NCI-H446 (cell line): ENCODE results near the gene ASZ1.
A peak's percentile ranks its signal among the peaks of the same experiment; 100 is the strongest.

Experiments used
- DNase-seq, 2 experiments: peaks; one replicate each; lab custom pipeline; 2025; lab: John Stamatoyannopoulos, UW

The ASZ1 gene

GRCh38 chr7:117401293-117402002 lies 25.8 kb downstream of the ASZ1 start:
- no peak for DNase-seq

DNA sequence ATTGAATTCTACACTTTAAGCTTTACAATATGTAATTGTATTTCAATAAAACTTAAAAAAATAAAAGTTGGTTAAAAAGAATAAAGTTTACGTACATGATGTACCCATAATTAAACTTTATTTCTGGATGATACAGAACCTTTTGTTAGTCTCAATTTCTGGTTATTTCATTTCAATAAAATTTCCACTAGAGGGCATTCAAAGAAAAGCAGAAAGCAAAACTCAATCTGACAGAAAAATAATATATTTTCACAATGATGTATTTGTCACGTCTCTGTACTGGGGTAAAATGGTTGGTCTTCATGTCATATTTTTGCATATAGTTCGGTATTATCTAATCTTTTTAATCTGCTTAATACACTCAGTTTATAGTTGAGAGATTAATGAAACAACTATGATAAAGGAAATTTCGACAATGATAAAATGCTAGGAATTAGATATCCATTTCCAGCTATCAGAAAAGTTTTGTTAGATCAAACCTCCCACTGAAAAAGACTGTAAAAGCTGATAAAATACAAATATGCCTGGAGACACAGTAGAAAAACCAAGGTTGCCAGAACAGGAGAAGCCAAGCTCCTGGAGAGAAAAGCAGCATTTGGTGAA lies 27.4 kb downstream of the ASZ1 start:
- no peak for DNase-seq

GRCh38 chr7:117395743-117396142 lies 31.6 kb downstream of the ASZ1 start:
- no peak for DNase-seq

DNA sequence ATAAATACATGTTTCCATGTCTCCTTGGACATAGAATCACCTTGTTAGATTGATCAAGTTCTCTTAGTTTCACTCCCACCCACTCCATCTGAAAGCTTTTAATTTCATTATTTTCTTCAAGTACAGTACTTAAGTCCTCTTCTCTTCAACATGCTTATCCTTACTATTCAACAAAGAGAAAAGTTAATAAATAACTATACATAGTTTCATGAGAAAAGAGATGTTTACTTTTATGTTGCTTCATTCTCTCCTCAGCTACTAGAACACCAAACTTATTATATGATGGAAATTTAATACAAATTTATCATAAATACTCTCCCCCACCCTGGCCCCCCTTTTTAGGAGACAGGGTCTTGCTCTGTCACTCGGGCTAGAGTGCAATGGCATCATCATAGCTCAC lies 33.5 kb downstream of the ASZ1 start:
- DNase-seq, result no peak

DNA sequence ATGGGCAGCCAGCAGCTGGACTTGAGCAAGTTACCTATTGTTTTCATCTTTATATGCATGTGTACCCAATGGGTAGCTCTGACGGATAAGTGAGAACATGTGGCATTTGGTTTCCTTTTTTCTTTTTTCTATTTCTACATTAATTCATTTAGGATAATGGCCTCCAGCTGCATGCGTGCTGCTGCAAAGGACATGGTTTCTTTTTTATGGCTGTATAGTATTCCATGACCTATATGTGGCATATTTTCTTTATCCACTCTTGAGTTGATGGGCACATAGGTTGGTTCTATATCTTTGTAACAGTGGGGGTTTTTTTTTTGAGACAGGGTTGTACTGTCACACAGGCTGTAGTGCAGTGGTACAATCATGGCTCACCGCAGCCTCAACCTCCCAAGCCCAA lies 37.4 kb downstream of the ASZ1 start:
- no peak for DNase-seq

GRCh38 chr7:117386110-117386706 lies 41.1 kb downstream of the ASZ1 start:
- DNase-seq, result no peak

DNA sequence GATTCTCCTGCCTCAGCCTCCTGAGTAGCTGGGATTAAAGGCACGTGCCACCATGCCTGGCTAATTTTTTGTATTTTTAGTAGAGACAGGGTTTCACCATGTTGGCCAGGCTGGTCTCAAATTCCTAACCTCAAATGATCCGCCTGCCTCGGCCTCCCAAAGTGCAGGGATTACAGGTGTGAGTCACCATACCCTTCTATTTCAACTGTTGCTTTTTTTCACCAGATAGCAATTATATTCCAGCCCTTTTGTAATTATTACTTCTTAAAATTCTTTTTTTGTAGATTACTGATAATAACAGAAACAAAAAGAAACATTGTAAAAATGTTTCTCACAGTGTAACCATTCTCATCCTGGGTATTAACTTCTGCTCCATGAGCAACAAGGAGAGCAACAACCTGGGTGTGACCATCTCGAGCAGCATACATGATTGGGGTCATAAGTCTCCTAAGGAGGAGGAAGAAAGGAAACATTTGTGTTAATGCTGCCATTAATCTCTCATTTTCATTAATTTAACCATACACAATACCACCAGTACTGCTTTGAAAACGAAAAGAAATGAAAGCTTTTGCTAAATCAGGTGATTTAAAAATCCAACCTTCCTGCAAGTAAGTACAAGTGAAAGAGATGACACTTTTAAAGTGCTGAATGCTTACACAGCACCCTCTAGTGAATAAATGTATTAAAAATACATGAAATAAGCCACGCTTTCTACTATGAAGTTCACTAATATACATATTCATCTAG lies 41.8 kb downstream of the ASZ1 start:
- peak in 1 of 2 experiments; percentile 16 for DNase-seq

GRCh38 chr7:117384688-117385362 lies 42.5 kb downstream of the ASZ1 start:
- no peak for DNase-seq

DNA sequence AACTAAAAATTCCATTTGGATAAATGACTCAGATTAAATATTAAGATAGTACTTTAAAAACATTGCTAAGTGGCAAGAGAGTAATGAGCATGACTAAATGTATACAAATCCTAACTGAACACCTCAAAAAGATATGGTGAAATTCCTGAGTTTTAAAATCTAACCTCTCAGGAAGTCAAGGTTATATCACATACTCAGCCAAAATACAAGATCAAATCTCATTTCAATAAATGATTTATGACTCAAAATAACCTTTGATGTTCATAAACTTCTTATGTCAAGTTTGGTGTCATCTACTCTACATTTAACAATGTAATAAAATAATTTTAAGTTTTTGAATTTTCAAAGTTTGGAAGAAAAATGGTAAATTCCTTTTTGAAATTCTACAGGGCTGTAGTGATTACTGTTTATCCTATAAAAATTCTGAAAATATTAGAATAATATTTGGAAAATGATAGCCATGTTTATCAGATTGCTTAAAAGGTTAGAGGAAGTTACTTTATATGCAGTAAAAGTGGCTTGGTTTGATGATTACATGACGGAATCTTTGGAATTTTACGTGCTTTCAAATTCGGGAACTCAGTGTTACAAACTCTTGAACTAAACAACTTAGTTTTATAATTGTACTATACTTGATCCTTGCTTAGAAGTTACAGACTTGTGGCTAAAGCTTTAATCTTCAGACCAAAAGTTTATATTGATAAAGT lies 43.7 kb downstream of the ASZ1 start:
- no peak for DNase-seq

DNA sequence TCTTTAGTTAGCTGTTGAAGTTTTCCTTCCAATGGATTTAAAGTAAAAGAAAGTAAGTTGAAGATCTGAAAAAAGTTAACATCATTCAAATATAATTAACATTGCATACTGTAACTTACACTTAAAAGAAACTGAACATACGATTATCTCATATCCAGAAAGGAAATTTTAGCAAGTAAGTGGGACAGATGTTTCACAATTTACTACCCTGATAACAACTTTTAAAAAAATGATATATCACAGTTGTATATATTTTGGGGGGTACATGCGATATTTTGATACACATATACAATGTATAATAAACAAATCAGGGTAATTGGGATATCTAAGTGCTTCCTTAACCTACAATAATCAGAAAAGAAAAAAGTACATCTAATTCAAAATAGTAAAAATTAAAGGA lies 44.2 kb downstream of the ASZ1 start:
- DNase-seq, result no peak

DNA sequence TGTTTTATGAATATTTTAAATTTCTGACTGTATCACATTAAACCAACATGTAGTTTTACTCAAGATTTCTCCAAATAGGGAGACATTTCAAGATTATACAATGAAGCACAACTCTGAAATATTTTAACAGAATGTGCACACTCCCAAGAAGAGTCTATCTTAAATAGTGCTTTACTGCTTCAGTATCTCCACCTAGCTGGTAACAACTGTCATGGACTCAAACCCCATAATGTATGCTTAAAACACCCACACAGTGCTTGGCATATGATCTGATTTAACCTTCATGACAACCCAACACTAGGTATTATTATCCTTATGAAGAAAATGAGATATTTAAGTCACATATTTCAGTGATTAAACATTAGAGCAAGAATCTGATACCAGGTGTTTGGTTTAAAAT lies 45.9 kb downstream of the ASZ1 start:
- DNase-seq, result no peak

DNA sequence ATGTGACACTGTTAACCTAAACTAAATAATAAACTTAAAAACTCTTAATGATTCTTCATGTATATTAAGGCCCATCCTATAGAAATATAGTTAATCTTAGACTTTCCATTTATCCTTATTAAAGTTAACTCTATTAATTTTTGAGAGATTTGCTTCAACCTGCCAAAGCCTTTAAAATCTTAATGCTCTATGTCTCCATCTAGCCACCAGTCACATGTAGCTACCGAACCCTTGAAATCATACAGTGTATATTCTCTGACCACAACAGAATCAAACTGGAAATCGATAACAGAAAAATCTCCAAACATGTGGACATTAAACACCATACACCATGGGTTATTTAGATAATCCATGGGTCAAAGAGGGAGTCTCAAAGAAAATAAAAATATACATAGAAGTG lies 51.9 kb downstream of the ASZ1 start:
- no peak for DNase-seq

GRCh38 chr7:117372073-117372472 lies 55.2 kb downstream of the ASZ1 start:
- no peak for DNase-seq

- DNase-seq, result no peak
Measured at GRCh38 chr7:117364339-117365080, 62.8 kb downstream of the ASZ1 start.

DNA sequence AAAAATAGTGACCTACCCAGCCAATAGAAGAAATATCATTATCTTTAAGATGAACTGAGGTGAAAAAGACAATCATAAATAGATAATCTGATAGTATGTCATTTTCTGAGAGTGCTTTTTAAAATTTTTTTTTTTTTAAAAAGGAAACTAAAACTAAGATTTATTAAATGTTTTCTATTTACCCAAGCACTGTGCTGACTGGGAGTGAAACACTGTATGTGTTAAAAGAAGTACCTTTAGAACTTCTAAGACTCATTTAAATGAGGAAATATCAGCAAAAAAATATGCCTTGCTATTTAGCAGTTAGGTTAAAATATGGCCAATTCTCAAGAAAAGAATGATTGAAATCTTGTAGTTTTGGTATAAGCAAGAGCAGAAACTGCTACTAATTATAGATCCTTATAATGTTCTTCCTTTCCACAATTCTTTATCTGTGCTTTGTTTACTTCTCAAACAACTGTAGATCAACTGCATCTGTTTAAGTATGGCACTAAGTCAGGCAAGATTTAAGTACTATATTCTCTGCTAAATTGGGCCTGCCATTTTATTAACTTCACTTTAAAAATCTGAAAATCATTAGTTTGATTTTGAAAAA lies 64.9 kb downstream of the ASZ1 start:
- no peak for DNase-seq

DNA sequence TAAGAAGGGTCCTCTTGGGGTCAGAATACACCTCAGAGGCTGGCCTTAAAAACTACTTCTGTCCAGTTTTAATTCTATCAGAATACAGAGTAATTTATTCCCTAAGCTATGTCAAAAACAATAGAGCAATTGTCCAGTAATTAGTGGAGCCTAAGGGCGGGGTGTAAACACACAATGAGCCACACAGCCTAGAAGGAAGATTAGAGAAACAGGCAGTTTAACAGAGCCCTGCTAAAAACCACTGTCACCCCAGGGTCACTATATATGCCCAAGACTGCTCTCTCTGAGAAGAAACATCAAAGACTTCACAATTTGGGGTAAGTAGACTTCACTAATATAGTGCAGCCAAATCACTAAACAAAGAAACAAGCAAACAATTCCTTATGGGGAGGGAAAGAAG lies 77.3 kb downstream of the ASZ1 start:
- DNase-seq, result no peak

- DNase-seq, result no peak
Measured at GRCh38 chr7:117349570-117349969, 77.7 kb downstream of the ASZ1 start.

- DNase-seq, result no peak
Measured at GRCh38 chr7:117347962-117348672, 79.2 kb downstream of the ASZ1 start.

DNA sequence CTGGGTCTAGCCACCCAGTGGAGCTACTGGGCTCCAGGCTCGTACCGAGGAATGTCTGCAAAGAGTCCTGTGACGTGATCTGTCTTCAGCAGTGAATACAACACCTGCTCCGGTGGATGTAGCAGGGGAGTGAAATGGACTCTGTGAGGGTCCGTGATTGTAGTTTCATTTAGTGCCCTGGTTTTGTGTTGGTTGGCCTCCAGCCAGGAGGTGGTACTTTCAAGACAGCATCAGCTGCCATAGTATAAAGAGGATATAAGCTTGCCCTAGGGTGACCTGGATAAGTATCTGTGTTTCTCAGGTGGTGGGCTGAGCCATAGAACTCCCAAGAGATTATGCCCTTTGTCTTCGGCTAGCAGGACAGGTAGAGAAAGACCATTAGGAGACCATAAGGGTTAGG lies 79.8 kb downstream of the ASZ1 start:
- no peak for DNase-seq

- DNase-seq, result no peak
Measured at GRCh38 chr7:117346161-117346560, 81.1 kb downstream of the ASZ1 start.
